GM23338 (cell line): Measurements from ENCODE around the gene HYAL2. TPM values are rescaled to one million over a fixed set of nuclear protein-coding genes. Genes with fewer than 3 reads are reported as not detected.

Experiments used
- ATAC-seq: fragments of 200-7000 bp; cut with Tn5 transposase; 3 replicates; pipeline ENCODE4 v1.9.1; 2020
- DNase-seq: peaks from one replicate; pipeline ENCODE4 v3.0.0-alpha.2; 2015; ENCODE audit warnings: low spot score
- H2AFZ ChIP-seq: fragments of 200-600 bp; sonication (generic); 2 replicates; pipeline ENCODE4 v1.8.0; 2016; ENCODE audit warnings: antibody characterized with exemption, mild to moderate bottlenecking, moderate library complexity
- H3F3A ChIP-seq: fragments of 200-600 bp; sonication (generic); replicated peaks from 2 replicates; pipeline ENCODE4 v1.8.0; 2017; ENCODE audit warnings: antibody characterized with exemption, mixed run types, low read depth
- H3K27ac ChIP-seq: fragments of 200-600 bp; sonication (generic); 2 replicates; pipeline ENCODE4 v1.6.1; 2016; ENCODE audit warnings: low read depth
- H3K27me3 ChIP-seq: fragments of 200-600 bp; sonication (generic); 2 replicates; pipeline ENCODE4 v1.8.0; 2016; ENCODE audit warnings: mild to moderate bottlenecking, mixed run types, moderate library complexity; ENCODE audit not compliant: insufficient read depth
- H3K36me3 ChIP-seq: fragments of 200-600 bp; sonication (generic); 2 replicates; pipeline ENCODE4 v1.8.0; 2016; ENCODE audit warnings: mild to moderate bottlenecking; ENCODE audit not compliant: insufficient read depth
- H3K4me1 ChIP-seq: fragments of 200-600 bp; sonication (generic); 2 replicates; pipeline ENCODE4 v1.8.0; 2016; ENCODE audit warnings: mild to moderate bottlenecking, moderate library complexity; ENCODE audit not compliant: insufficient read depth
- H3K4me2 ChIP-seq: fragments of 200-600 bp; sonication (generic); 2 replicates; pipeline ENCODE4 v1.7.1; 2017; ENCODE audit warnings: mixed run types
- H3K4me3 ChIP-seq: fragments of 200-600 bp; sonication (generic); 2 replicates; pipeline ENCODE4 v1.6.1; 2016; ENCODE audit warnings: mixed run types
- H3K79me2 ChIP-seq: fragments of 200-600 bp; sonication (generic); replicated peaks from 2 replicates; pipeline ENCODE4 v1.8.0; 2017; ENCODE audit warnings: mild to moderate bottlenecking; ENCODE audit not compliant: insufficient read depth
- H3K9me2 ChIP-seq: fragments of 200-600 bp; sonication (generic); 2 replicates; pipeline ENCODE4 v1.8.0; 2017; ENCODE audit not compliant: insufficient read depth
- H4K20me1 ChIP-seq: fragments of 200-600 bp; sonication (generic); replicated peaks from 2 replicates; pipeline ENCODE4 v1.8.0; 2017; ENCODE audit warnings: mild to moderate bottlenecking; ENCODE audit not compliant: insufficient read depth
- H3K27ac Mint-ChIP-seq: 2 replicates; pipeline ENCODE4 v1.8.0; 2020; ENCODE audit warnings: inconsistent platforms, mild to moderate bottlenecking, moderate library complexity, mixed read lengths
- H3K27me3 Mint-ChIP-seq: 3 replicates; pipeline ENCODE4 v1.8.0; 2022; ENCODE audit warnings: low read depth, mild to moderate bottlenecking, moderate library complexity, mixed read lengths, inconsistent platforms; ENCODE audit not compliant: insufficient read depth, poor library complexity
- H3K36me3 Mint-ChIP-seq: 3 replicates; pipeline ENCODE4 v1.8.0; 2021; ENCODE audit warnings: low read depth, mild to moderate bottlenecking, inconsistent platforms, moderate library complexity, mixed read lengths
- H3K4me1 Mint-ChIP-seq: 3 replicates; pipeline ENCODE4 v1.8.0; 2020; ENCODE audit warnings: mild to moderate bottlenecking, inconsistent platforms, mixed read lengths
- H3K4me3 Mint-ChIP-seq: 3 replicates; pipeline ENCODE4 v1.8.0; 2021; ENCODE audit warnings: moderate library complexity, mild to moderate bottlenecking, inconsistent platforms, mixed read lengths
- H3K9me3 Mint-ChIP-seq: 3 replicates; pipeline ENCODE4 v1.8.0; 2020; ENCODE audit warnings: moderate library complexity, mild to moderate bottlenecking, inconsistent platforms, mixed read lengths
- CREB1 ChIP-seq: fragments of 250-450 bp; sonication (Bioruptor Pico); IDR thresholded peaks from 2 replicates; pipeline ENCODE4 v1.5.0; 2020; ENCODE audit warnings: low read depth, mild to moderate bottlenecking, moderate library complexity
- EZH2 ChIP-seq: fragments of 200-600 bp; sonication (generic); IDR thresholded peaks from one replicate; pipeline ENCODE4 v1.8.0; 2017; ENCODE audit warnings: antibody characterized with exemption, mild to moderate bottlenecking, low read depth; ENCODE audit not compliant: unreplicated experiment
- ZNF114 ChIP-seq: fragments of 250-450 bp; sonication (Bioruptor Pico); IDR thresholded peaks from 2 replicates; pipeline ENCODE4 v1.5.0; 2020; ENCODE audit warnings: mild to moderate bottlenecking, moderate library complexity
- polyA plus RNA-seq: library from polyadenylated mRNA; unstranded; fragments of >200 nt; fragmentation: Nextera tagmentation; extraction: Ambion mirVana; gene quantifications from 2 replicates; pipeline ENCODE4 v1.2.1, GENCODE V29; 2016
- total RNA-seq: library from RNA; depleted of rRNA; stranded (reverse); fragments of >200 nt; shearing (Covaris generic); gene quantifications from 2 replicates; pipeline ENCODE4 v1.2.3, GENCODE V29; 2014
- TF ChIP-seq, protein P1 (sequence below): IDR thresholded peaks from 2 replicates; pipeline ENCODE4 v1.6.1; 2016; ENCODE audit warnings: antibody characterized with exemption
- TF ChIP-seq, protein P2 (sequence below): fragments of 250-450 bp; sonication (Bioruptor Pico); IDR thresholded peaks from 2 replicates; pipeline ENCODE4 v1.5.0; 2020; ENCODE audit warnings: mild to moderate bottlenecking, moderate library complexity

The HYAL2 gene
- total and polyA plus RNA-seq, 2 experiments from 2014 or later, result 28.9 to 74.3 TPM

DNA sequence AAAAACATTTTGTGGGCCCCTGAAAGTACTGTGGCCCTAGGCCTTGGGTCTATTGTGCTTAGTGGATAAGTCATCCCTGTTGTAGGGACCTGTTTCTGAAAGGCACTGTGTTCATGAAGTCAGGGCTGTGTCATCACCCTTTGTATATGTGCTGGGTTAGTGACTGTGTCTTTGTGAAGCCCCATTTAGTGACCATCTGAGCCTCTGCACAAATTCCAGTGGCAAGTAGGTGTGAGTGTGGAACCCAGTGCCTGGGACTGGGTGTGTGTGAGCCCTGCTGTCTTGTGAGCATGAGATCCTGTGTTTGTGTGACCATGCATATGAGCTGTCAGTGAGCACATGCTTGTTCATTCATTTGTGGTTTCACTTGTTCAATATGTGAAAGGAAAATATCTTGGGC lies 17.9 kb downstream of the HYAL2 start:
- no peak overlapping the region for H2AFZ ChIP-seq
- ATAC-seq, result no peak
- H3K4me1 ChIP-seq, result peaks cover 19% of the 10 kb centered on the region
- H3K9me3 Mint-ChIP-seq, result peaks cover 44% of the 10 kb centered on the region
- TF ChIP-seq ZNF114 (CRISPR knock-in tag) (no peak), CREB1 (no peak), EZH2 (no peak)
- TF ChIP-seq, protein P1, sequence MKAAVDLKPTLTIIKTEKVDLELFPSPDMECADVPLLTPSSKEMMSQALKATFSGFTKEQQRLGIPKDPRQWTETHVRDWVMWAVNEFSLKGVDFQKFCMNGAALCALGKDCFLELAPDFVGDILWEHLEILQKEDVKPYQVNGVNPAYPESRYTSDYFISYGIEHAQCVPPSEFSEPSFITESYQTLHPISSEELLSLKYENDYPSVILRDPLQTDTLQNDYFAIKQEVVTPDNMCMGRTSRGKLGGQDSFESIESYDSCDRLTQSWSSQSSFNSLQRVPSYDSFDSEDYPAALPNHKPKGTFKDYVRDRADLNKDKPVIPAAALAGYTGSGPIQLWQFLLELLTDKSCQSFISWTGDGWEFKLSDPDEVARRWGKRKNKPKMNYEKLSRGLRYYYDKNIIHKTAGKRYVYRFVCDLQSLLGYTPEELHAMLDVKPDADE, result no peak
- TF ChIP-seq, protein P2, sequence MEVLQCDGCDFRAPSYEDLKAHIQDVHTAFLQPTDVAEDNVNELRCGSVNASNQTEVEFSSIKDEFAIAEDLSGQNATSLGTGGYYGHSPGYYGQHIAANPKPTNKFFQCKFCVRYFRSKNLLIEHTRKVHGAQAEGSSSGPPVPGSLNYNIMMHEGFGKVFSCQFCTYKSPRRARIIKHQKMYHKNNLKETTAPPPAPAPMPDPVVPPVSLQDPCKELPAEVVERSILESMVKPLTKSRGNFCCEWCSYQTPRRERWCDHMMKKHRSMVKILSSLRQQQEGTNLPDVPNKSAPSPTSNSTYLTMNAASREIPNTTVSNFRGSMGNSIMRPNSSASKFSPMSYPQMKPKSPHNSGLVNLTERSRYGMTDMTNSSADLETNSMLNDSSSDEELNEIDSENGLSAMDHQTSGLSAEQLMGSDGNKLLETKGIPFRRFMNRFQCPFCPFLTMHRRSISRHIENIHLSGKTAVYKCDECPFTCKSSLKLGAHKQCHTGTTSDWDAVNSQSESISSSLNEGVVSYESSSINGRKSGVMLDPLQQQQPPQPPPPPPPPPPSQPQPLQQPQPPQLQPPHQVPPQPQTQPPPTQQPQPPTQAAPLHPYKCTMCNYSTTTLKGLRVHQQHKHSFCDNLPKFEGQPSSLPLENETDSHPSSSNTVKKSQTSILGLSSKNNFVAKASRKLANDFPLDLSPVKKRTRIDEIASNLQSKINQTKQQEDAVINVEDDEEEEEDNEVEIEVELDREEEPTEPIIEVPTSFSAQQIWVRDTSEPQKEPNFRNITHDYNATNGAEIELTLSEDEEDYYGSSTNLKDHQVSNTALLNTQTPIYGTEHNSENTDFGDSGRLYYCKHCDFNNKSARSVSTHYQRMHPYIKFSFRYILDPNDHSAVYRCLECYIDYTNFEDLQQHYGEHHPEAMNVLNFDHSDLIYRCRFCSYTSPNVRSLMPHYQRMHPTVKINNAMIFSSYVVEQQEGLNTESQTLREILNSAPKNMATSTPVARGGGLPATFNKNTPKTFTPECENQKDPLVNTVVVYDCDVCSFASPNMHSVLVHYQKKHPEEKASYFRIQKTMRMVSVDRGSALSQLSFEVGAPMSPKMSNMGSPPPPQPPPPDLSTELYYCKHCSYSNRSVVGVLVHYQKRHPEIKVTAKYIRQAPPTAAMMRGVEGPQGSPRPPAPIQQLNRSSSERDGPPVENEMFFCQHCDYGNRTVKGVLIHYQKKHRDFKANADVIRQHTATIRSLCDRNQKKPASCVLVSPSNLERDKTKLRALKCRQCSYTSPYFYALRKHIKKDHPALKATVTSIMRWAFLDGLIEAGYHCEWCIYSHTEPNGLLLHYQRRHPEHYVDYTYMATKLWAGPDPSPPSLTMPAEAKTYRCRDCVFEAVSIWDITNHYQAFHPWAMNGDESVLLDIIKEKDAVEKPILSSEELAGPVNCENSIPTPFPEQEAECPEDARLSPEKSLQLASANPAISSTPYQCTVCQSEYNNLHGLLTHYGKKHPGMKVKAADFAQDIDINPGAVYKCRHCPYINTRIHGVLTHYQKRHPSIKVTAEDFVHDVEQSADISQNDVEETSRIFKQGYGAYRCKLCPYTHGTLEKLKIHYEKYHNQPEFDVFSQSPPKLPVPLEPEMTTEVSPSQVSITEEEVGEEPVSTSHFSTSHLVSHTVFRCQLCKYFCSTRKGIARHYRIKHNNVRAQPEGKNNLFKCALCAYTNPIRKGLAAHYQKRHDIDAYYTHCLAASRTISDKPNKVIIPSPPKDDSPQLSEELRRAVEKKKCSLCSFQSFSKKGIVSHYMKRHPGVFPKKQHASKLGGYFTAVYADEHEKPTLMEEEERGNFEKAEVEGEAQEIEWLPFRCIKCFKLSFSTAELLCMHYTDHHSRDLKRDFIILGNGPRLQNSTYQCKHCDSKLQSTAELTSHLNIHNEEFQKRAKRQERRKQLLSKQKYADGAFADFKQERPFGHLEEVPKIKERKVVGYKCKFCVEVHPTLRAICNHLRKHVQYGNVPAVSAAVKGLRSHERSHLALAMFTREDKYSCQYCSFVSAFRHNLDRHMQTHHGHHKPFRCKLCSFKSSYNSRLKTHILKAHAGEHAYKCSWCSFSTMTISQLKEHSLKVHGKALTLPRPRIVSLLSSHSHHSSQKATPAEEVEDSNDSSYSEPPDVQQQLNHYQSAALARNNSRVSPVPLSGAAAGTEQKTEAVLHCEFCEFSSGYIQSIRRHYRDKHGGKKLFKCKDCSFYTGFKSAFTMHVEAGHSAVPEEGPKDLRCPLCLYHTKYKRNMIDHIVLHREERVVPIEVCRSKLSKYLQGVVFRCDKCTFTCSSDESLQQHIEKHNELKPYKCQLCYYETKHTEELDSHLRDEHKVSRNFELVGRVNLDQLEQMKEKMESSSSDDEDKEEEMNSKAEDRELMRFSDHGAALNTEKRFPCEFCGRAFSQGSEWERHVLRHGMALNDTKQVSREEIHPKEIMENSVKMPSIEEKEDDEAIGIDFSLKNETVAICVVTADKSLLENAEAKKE, result no peak
- no peaks in the 10 kb centered on the region for H3K36me3 ChIP-seq
- H3K4me3 ChIP-seq, result no peak overlapping the region
- peaks cover 19% of the 10 kb centered on the region for H3K4me1 Mint-ChIP-seq
- no peak for DNase-seq
- H3K27ac ChIP-seq, result no peak overlapping the region
- peaks cover 14% of the 10 kb centered on the region for H3F3A ChIP-seq
- H4K20me1 ChIP-seq, result no peaks in the 10 kb centered on the region
- H3K27me3 ChIP-seq, result no peaks in the 10 kb centered on the region
- H3K27me3 Mint-ChIP-seq, result peaks cover 11% of the 10 kb centered on the region
- no peak overlapping the region for H3K4me3 Mint-ChIP-seq
- H3K9me2 ChIP-seq, result no peaks in the 10 kb centered on the region
- no peak overlapping the region for H3K27ac Mint-ChIP-seq
- H3K4me2 ChIP-seq, result no peak overlapping the region
- no peaks in the 10 kb centered on the region for H3K79me2 ChIP-seq
- peaks cover 28% of the 10 kb centered on the region for H3K36me3 Mint-ChIP-seq
